Calu3 (cell line): ENCODE data around the gene ITM2B. TPM values are rescaled to one million over a fixed set of nuclear protein-coding genes. Genes with fewer than 3 reads are reported as not detected.

Experiments used
- BruUV-seq: library from RNA; stranded (reverse); fragments of 400-500 nt; replicated peaks from 2 replicates; lab custom pipeline; 2021; lab: Mats Ljungman, UMichigan
- CTCF ChIA-PET: fragments of 300-600 bp; sonication (Branson Sonifier 250); formaldehyde crosslinking; loops from one replicate; lab custom pipeline; 2022; ENCODE audit warnings: antibody characterized with exemption; lab: Charles Lee
- DNase-seq: peaks from one replicate; pipeline ENCODE4 v3.0.0; 2022
- H3K27ac Mint-ChIP-seq: one replicate; pipeline ENCODE4 v1.8.0; 2022; ENCODE audit warnings: mixed read lengths; ENCODE audit not compliant: unreplicated experiment
- H3K27me3 Mint-ChIP-seq: one replicate; pipeline ENCODE4 v1.8.0; 2022; ENCODE audit warnings: mixed read lengths; ENCODE audit not compliant: unreplicated experiment
- H3K36me3 Mint-ChIP-seq: one replicate; pipeline ENCODE4 v1.8.0; 2022; ENCODE audit warnings: mild to moderate bottlenecking, moderate library complexity, mixed read lengths; ENCODE audit not compliant: insufficient read depth, unreplicated experiment
- H3K4me1 Mint-ChIP-seq: one replicate; pipeline ENCODE4 v1.8.0; 2022; ENCODE audit warnings: mild to moderate bottlenecking, low read depth, mixed read lengths; ENCODE audit not compliant: unreplicated experiment
- H3K4me3 Mint-ChIP-seq: one replicate; pipeline ENCODE4 v1.8.0; 2022; ENCODE audit warnings: mild to moderate bottlenecking, low read depth, moderate library complexity, mixed read lengths; ENCODE audit not compliant: unreplicated experiment
- H3K9me3 Mint-ChIP-seq: one replicate; pipeline ENCODE4 v1.8.0; 2022; ENCODE audit warnings: low read depth, mixed read lengths; ENCODE audit not compliant: unreplicated experiment
- intact Hi-C: fragments of 100-400 bp; cut with micrococcal nuclease; formaldehyde crosslinking; loops from one replicate; pipeline ENCODE4 v1.10.0; 2022; ENCODE audit not compliant: unreplicated experiment
- total RNA-seq: library from RNA; stranded (reverse); gene quantifications from 2 replicates; pipeline ENCODE4 v1.2.3, GENCODE V29; 2022
- TF ChIP-seq, protein P1 (sequence below): fragments of 200-600 bp; IDR thresholded peaks from one replicate; pipeline ENCODE4 v1.8.0; 2022; ENCODE audit warnings: antibody characterized with exemption; ENCODE audit not compliant: unreplicated experiment

Gene ITM2B
- total RNA-seq, 1 experiment from 2014 or later: 362 TPM

GRCh38 chr13:48296528-48296927 is 63.5 kb downstream of the ITM2B start:
- H3K4me1 Mint-ChIP-seq: peaks cover 8% of the 10 kb centered on the region
- H3K9me3 Mint-ChIP-seq: no peaks in the 10 kb centered on the region
- DNase-seq: no peak
- CTCF ChIA-PET: interaction anchor here (0.5 to 0.6 kb wide), 2 partner anchors 42 to 154 kb away, joined by 4 to 8 read pairs; no protein-coding TSS in a partner anchor
- TF ChIP-seq, protein P1, sequence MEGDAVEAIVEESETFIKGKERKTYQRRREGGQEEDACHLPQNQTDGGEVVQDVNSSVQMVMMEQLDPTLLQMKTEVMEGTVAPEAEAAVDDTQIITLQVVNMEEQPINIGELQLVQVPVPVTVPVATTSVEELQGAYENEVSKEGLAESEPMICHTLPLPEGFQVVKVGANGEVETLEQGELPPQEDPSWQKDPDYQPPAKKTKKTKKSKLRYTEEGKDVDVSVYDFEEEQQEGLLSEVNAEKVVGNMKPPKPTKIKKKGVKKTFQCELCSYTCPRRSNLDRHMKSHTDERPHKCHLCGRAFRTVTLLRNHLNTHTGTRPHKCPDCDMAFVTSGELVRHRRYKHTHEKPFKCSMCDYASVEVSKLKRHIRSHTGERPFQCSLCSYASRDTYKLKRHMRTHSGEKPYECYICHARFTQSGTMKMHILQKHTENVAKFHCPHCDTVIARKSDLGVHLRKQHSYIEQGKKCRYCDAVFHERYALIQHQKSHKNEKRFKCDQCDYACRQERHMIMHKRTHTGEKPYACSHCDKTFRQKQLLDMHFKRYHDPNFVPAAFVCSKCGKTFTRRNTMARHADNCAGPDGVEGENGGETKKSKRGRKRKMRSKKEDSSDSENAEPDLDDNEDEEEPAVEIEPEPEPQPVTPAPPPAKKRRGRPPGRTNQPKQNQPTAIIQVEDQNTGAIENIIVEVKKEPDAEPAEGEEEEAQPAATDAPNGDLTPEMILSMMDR: no peak
- intact Hi-C loops: no loop called here
- no peaks in the 10 kb centered on the region for H3K27me3 Mint-ChIP-seq
- no peak overlapping the region for H3K4me3 Mint-ChIP-seq
- BruUV-seq: no TSS peak
- H3K27ac Mint-ChIP-seq: no peak overlapping the region
- no peaks in the 10 kb centered on the region for H3K36me3 Mint-ChIP-seq

DNA sequence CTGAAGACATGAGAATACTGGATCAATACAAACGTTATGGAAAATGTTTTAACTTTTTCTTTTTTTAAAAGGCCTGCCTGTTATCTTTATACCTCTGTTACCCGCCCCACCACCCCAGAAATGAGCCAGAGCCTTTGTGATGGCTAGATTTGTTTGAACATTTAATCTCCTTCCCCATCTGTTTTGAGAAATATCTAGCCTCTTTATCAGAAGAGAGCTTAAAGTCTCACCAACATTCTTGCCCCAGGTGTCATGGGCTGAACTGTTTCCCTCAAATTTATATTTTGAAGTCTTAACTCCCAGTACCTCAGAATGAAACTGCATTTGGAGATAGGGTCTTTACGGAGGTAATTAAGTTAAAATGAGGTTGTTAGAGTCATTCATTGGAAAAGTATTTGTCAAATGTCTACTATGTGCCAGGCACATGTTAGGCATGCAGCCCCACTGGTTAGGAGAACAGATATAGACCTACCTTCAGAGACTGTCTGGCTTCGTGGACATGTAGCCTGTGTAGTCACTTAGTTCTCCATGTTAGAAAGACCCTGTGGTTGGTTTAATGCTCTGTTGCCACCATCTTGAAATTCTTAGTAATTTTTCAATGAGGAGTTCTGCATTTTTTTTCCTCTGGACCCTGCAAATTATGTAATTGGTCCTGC is 64.3 kb downstream of the ITM2B start:
- Mint-ChIP-seq H3K4me1 (peaks cover 9% of the 10 kb centered on the region), H3K36me3 (no peaks in the 10 kb centered on the region), H3K27ac (no peak overlapping the region), H3K27me3 (no peaks in the 10 kb centered on the region), H3K9me3 (no peaks in the 10 kb centered on the region), H3K4me3 (no peak overlapping the region)
- DNase-seq: no peak
- TF ChIP-seq, protein P1: no peak
- CTCF ChIA-PET: interaction anchor here (0.5 kb wide), 1 partner anchor 154 kb away, joined by 8 read pairs; no protein-coding TSS in a partner anchor
- BruUV-seq: no TSS peak
- intact Hi-C loops: no loop called here

- peaks cover 22% of the 10 kb centered on the region for H3K36me3 Mint-ChIP-seq
- no peak overlapping the region for H3K4me3 Mint-ChIP-seq
- CTCF ChIA-PET: no interaction called here
- no peaks in the 10 kb centered on the region for H3K27me3 Mint-ChIP-seq
- peaks cover 17% of the 10 kb centered on the region for H3K4me1 Mint-ChIP-seq
- no peaks in the 10 kb centered on the region for H3K9me3 Mint-ChIP-seq
- BruUV-seq: no TSS peak
- TF ChIP-seq, protein P1: no peak
- no peak overlapping the region for H3K27ac Mint-ChIP-seq
- intact Hi-C loops: no loop called here
- DNase-seq: no peak
These were observed 66.6 kb downstream of the ITM2B start for GRCh38 chr13:48299591-48299990.

DNA sequence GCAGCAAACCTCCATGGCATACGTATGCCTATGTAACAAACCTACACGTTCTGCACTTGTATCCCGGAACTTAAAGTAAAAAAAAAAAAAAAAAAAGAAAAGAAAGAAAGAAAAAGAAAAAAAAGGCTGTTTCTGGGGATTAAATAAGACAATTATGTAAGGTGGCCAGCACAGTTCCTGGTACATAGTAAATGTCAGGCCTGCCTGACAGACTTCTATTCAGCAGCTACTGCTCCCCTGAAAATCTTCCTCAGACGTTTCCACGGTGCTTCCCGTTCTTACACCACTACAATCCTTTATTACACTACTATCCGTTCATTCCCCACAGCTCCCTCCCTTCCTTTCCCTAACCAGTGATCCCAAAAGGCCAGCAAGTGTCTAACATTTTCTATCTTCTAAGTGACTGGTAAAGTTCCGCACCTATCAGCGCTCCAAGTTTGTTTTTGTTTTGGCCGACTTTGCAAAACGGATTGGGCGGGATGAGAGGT is 69.9 kb downstream of the ITM2B start:
- Mint-ChIP-seq H3K27me3 (no peaks in the 10 kb centered on the region), H3K27ac (peak overlapping the region; percentile 97), H3K36me3 (peaks cover 30% of the 10 kb centered on the region), H3K4me1 (peaks cover 17% of the 10 kb centered on the region), H3K9me3 (no peaks in the 10 kb centered on the region), H3K4me3 (peak overlapping the region; percentile 91)
- CTCF ChIA-PET: interaction anchor here (0.7 kb wide), 1 partner anchor 499 kb away, joined by 6 read pairs; no protein-coding TSS in a partner anchor
- intact Hi-C loops: no loop called here
- no peak for DNase-seq
- BruUV-seq: TSS peak; percentile 86
- TF ChIP-seq, protein P1: no peak
